ES-I3 (cell line): ENCODE measurements around the gene SELENBP1.
"Not testable (repeated sequence)": the region's sequence is repeated elsewhere in the genome, so short reads cannot be mapped to it uniquely, and the experiment has no call there.

Experiments used
- H3K36me3 ChIP-seq: 2 replicates; pipeline ENCODE4 v1.6.1; 2013; ENCODE audit warnings: mild to moderate bottlenecking, low read length, control low read depth, moderate library complexity; ENCODE audit not compliant: insufficient read depth
- H3K4me1 ChIP-seq: 2 replicates; pipeline ENCODE4 v1.6.1; 2013; ENCODE audit warnings: mild to moderate bottlenecking, control low read depth, low read length; ENCODE audit not compliant: insufficient read depth
- H3K9ac ChIP-seq: 2 replicates; pipeline ENCODE4 v1.6.1; 2013; ENCODE audit warnings: low read depth, mild to moderate bottlenecking, low read length, moderate library complexity
- H3K9me3 ChIP-seq: 2 replicates; pipeline ENCODE4 v1.6.1; 2013; ENCODE audit warnings: mild to moderate bottlenecking, low read length, moderate library complexity; ENCODE audit not compliant: control insufficient read depth, insufficient read depth

The SELENBP1 gene

DNA sequence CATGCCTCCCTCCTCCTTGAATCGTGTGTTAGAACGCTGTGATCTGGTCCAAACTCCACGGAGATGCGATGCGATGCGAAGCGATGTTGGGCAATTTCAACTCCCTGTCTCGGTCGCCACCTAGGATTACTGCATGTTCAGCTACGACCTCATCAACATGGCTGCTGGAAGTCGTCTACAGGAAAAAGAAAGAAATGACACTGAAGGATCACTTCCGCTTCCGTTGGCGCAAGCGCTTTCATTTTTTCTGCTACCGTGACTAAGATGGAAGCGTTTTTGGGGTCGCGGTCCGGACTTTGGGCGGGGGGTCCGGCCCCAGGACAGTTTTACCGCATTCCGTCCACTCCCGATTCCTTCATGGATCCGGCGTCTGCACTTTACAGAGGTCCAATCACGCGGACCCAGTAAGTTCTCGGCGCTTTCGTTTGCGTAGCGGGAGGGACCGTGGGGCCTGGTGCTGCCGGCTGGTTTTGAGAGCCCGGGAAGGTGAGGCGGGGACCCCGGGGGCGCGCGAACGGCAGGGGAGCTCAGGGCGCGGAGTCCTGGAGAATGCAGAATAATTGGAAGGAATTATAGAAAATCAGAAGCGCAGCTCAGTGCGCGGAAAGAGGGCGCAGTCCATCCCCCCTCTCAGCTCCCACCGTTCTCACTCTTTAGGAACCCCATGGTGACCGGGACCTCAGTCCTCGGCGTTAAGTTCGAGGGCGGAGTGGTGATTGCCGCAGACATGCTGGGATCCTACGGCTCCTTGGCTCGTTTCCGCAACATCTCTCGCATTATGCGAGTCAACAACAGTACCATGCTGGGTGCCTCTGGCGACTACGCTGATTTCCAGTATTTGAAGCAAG is 27.0 kb upstream of the SELENBP1 start, which contains the start of gene PSMB4:
TSS of gene PSMB4 (plus strand) at position 250 of the 848 bp plus-strand sequence. CDS start at position 265, 15 bp downstream.
- H3K4me1 ChIP-seq: no peaks in the 10 kb centered on the region
- no peaks in the 10 kb centered on the region; the same call in 1 of the 2 replicates for H3K36me3 ChIP-seq
- H3K9me3 ChIP-seq: no peaks in the 10 kb centered on the region
- peak within 1 kb of the TSS; percentile 85 for H3K9ac ChIP-seq

DNA sequence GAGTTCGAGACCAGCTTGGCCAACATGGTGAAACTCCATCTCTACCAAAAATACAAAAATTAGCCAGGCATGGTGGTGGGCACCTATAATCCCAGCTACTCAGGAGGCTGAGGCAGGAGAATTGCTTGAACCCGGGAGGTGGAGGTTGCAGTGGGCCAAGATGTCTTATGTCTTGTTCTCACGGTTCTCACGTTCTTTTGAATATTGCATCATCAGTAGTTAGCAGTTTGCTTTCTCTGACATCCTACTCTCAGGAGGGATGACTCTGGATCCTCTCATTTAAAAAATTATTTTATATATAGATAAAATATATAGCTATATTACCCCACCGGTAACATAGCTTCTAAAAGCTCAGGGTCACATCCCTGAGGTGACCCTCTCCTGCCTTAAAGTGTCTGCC is 23.8 kb upstream of the SELENBP1 start:
- H3K9me3 ChIP-seq, H3K36me3 ChIP-seq, H3K4me1 ChIP-seq, H3K9ac ChIP-seq: not testable (repeated sequence)

DNA sequence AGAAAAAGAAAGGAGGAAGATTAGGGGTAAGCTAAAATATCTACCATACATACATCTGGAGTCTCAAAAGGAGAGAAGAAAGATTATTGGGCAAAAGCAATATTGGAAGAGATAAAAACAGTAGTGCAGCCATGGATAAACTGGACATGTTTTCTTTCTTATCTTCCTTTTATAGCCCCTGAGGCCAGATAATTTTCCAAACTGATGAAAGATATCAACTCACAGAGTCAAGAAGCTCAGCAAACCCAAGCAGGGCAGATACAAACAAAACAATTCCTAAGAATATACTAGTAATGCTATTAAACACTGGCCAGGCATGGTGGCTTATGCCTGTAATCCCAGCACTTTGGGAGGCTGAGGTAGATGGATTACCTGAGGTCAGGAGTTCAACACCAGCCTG is 21.1 kb upstream of the SELENBP1 start:
- Histone ChIP-seq H3K9ac (no peak overlapping the region), H3K4me1 (no peaks in the 10 kb centered on the region), H3K9me3 (no peaks in the 10 kb centered on the region), H3K36me3 (no peaks in the 10 kb centered on the region)

DNA sequence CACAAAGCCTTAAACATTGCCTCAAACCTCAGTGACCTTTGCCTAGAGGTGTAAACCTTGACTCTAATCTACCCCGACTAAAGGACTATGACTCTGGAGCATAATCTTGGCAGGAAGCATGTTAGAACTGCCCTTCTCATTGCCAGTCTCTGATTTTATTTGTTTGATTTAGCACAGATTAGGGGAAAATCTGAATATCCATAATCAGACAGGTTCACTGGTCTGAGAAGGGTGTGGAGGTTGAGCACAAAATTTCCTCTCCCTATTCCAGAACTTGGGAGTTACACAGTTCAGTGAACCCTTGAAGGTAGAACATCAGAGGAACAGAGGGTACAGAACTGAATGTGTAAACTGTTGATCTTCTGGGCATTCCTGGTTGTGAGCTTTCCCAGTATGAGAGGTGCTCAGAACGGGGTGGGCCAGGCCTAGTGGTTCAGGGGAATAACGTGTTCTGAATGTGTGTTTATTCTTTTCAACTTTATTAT is 18.6 kb upstream of the SELENBP1 start:
- Histone ChIP-seq H3K36me3 (no peaks in the 10 kb centered on the region), H3K9me3 (no peaks in the 10 kb centered on the region), H3K9ac (no peak overlapping the region), H3K4me1 (no peaks in the 10 kb centered on the region)

DNA sequence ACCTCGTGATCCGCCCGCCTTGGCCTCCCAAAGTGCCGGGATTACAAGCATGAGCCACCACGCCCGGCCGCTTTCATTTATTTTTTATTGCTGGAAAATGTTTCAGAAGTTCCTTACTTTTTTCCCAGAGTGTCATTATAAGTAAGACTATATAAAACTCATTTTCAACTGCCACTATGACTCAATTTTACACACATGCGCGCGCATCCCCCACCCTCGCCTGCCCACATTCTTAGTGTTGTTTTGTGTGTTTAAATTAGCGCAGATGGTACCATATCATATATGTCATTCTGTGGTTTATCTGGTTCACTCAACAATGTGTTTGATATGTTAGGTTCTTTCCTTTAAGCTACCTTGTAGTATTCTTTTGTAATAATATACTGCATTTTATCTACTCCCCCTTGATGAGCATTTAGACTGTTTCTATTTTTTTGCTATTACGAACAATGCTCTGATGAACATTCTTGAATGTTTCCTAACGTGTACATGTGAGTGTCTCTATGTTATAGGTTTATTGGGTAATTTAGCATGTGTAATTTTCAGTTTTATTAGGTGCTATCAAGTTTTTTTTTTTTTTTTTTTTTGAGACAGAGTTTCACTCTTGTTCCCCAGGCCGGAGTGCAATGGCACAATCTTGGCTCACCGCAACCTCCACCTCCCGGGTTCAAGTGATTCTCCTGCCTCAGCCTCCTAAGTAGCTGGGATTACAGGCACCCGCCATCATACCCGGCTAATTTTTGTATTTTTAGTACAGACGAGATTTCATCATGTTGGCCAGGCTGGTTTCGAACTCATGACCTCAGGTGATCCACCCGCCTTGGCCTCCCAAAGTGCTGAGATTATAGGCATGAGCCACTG is 17.9 kb upstream of the SELENBP1 start:
- H3K36me3 ChIP-seq, H3K4me1 ChIP-seq, H3K9me3 ChIP-seq, H3K9ac ChIP-seq: not testable (repeated sequence)

- Histone ChIP-seq H3K9ac (no peak overlapping the region), H3K4me1 (no peaks in the 10 kb centered on the region), H3K36me3 (no peaks in the 10 kb centered on the region), H3K9me3 (no peaks in the 10 kb centered on the region)
Observed at GRCh38 chr1:151386002-151386401, 13.5 kb upstream of the SELENBP1 start.

GRCh38 chr1:151384584-151384983 is 12.1 kb upstream of the SELENBP1 start:
- H3K4me1 ChIP-seq: no peaks in the 10 kb centered on the region
- no peak overlapping the region for H3K9ac ChIP-seq
- H3K9me3 ChIP-seq: no peaks in the 10 kb centered on the region
- no peaks in the 10 kb centered on the region for H3K36me3 ChIP-seq

DNA sequence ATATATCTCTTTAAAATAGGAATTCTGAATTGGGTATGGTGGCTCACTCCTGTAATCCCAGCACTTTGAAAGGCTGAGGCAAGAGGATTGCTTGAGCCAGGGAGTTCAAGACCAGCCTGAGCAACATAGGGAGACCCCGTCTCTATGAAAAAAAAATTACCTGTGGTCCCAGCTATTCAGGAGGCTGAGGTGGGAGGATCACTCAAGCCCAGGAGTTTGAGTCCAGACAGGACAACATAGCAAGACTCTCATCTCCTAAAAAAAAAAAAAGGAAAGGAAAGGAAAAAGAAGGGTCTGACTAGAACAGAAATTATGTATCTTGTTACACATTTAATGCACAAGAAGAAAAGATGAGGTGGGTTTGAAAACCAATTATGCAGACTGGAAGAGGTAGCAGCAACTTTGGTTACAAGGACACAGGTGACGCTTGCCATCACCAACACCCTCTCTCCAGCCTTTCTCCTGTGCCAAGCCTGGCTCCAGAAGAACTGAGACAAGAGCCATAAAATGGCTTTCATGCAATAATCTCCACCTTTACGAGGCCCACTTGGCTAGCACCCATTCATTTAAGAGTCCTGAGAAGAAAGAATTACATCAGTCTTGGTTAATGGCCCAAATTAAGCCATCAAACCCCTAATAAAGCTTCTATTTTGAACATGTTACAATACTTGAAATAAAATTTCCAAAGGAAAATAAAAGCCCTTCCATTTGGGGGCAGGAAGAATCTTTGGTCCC is 4.8 kb upstream of the SELENBP1 start:
- H3K9ac ChIP-seq: no peak overlapping the region
- no peaks in the 10 kb centered on the region for H3K36me3 ChIP-seq
- no peaks in the 10 kb centered on the region for H3K9me3 ChIP-seq
- peaks cover under 1% of the 10 kb centered on the region; the same call in 1 of the 2 replicates for H3K4me1 ChIP-seq

GRCh38 chr1:151373196-151373595 is 691 bp upstream of the SELENBP1 start:
- Histone ChIP-seq H3K4me1 (peaks cover 7% of the 10 kb centered on the region; the same call in 1 of the 2 replicates), H3K36me3 (no peaks in the 10 kb centered on the region), H3K9me3 (no peaks in the 10 kb centered on the region), H3K9ac (no peak overlapping the region)

DNA sequence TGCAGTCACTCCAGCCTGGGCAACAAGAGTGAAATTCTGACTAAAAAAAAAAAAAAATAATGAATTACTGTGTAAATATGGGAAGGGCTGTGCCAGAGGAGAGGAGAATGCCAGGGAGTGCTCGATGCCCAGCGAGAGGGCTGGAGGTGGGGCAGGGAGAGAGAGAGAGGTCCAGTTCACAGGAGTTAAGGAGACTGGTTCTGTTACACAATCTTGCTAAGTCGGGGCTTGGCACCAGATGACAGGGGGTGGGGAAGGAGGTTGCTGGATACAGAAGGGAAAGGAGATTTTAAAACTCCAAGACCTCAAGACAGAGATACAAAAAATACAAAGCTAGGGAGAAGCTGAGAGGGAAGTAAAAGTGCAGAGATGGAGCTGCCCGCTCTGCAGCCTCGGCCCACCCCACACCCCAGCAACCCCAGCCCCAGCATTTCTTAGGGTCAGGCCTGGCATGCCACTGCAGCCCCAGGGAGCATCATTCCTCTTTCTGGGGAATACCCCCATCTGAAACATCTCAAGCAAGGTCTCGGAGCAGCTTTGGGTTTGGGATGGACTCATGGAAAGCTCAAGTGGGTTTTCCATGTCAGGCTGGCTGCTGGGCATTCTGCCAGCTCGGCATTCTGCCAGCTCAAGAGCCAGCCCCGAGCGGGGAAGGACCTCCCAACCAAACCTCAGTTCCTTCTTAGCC is 991 bp downstream of the SELENBP1 start:
- Histone ChIP-seq H3K9me3 (no peaks in the 10 kb centered on the region), H3K4me1 (peaks cover 7% of the 10 kb centered on the region; the same call in 1 of the 2 replicates), H3K9ac (peak overlapping the region; percentile 75; the same call in 1 of the 2 replicates), H3K36me3 (no peaks in the 10 kb centered on the region)

- H3K36me3 ChIP-seq: no peaks in the 10 kb centered on the region
- H3K4me1 ChIP-seq: peaks cover 7% of the 10 kb centered on the region; the same call in 1 of the 2 replicates
- H3K9me3 ChIP-seq: no peaks in the 10 kb centered on the region
- no peak overlapping the region for H3K9ac ChIP-seq
Observed at GRCh38 chr1:151370211-151370911, 2.1 kb downstream of the SELENBP1 start.

DNA sequence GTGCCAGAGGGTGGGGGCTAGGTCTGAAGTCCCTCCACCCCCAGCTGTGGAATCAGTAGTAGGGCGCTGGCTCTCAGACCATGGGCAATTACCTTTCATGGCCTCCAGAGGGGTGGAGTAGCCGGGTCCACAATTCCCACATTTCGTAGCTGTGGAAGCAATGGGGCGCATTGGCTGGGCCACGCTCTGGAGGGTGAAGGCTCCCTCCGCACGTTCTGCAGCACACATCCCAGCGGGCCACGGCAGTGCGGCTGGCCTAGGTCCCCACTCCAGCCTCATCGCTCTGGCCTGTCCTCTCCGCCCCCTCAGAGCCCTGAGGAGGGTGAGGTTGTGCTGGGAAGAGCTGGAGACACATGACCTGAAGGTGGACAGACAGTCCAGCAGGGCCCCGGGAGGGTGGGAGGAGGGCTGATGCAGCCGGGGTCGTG is 2.9 kb downstream of the SELENBP1 start:
- peaks cover 7% of the 10 kb centered on the region; the same call in 1 of the 2 replicates for H3K4me1 ChIP-seq
- H3K9ac ChIP-seq: no peak overlapping the region
- H3K36me3 ChIP-seq: no peaks in the 10 kb centered on the region
- no peaks in the 10 kb centered on the region for H3K9me3 ChIP-seq

GRCh38 chr1:151369302-151369610 is 3.2 kb downstream of the SELENBP1 start:
- Histone ChIP-seq H3K9me3 (no peaks in the 10 kb centered on the region), H3K9ac (no peak overlapping the region), H3K4me1 (peaks cover 7% of the 10 kb centered on the region; the same call in 1 of the 2 replicates), H3K36me3 (no peaks in the 10 kb centered on the region)
